Prostate gland (tissue), 2 donors: Measurements from ENCODE around the gene ACKR3.

Experiments used
- CTCF ChIP-seq, 4 experiments: fragments of 200-600 bp in 2 of 4; fragments of 450-650 bp in 2 of 4; sonication (generic) in 2 of 4; IDR thresholded peaks; 1 replicate in 3 of 4; 2 replicates in 1 of 4; pipeline ENCODE4 v1.5.1; 2016 to 2019; ENCODE audit warnings: antibody characterized with exemption in 4 of 4, mild to moderate bottlenecking in 2 of 4, moderate library complexity in 2 of 4
- POLR2A ChIP-seq: fragments of 450-650 bp; IDR thresholded peaks from one replicate; pipeline ENCODE4 v1.6.1; 2016; ENCODE audit warnings: antibody characterized with exemption, mild to moderate bottlenecking
- POLR2AphosphoS5 ChIP-seq: sonication (generic); formaldehyde crosslinking; IDR thresholded peaks from one replicate; pipeline ENCODE4 v1.6.1; 2017; ENCODE audit warnings: antibody characterized with exemption

- no peak for TF ChIP-seq POLR2AphosphoS5
- no peak for TF ChIP-seq CTCF (IDR thresholded peaks at IDR 0.05)
- no peak for TF ChIP-seq POLR2A
Observed at GRCh38 chr2:236579048-236579745, 9.6 kb downstream of the ACKR3 start.
